WERI-Rb-1 (cell line): ENCODE data around the gene TMEM256.

Experiments
- DNase-seq: peaks from one replicate; pipeline ENCODE4 v3.0.0-alpha.2; 2020
- H3K27ac ChIP-seq: fragments of 250-450 bp; sonication (Bioruptor Pico); 2 replicates; pipeline ENCODE4 v1.5.1; 2020; ENCODE audit warnings: mild to moderate bottlenecking, moderate library complexity
- H3K27me3 ChIP-seq: fragments of 250-450 bp; sonication (Bioruptor Pico); 2 replicates; pipeline ENCODE4 v1.5.1; 2021; ENCODE audit warnings: mild to moderate bottlenecking, low read depth, moderate library complexity; ENCODE audit not compliant: insufficient read depth, severe bottlenecking
- H3K36me3 ChIP-seq: fragments of 250-450 bp; sonication (Bioruptor Pico); 2 replicates; pipeline ENCODE4 v1.5.1; 2020; ENCODE audit warnings: mild to moderate bottlenecking, moderate library complexity
- H3K4me3 ChIP-seq: 2 replicates; pipeline ENCODE4 v1.5.1; 2011; ENCODE audit warnings: low read depth, mild to moderate bottlenecking, control low read depth, low read length
- H3K9me3 ChIP-seq: fragments of 250-450 bp; sonication (Bioruptor Pico); 2 replicates; pipeline ENCODE4 v1.5.1; 2021; ENCODE audit warnings: mild to moderate bottlenecking, moderate library complexity; ENCODE audit not compliant: severe bottlenecking
- TF ChIP-seq, protein P1 (sequence below): IDR thresholded peaks from 2 replicates; pipeline ENCODE4 v1.5.1; 2011; ENCODE audit warnings: low read depth, mild to moderate bottlenecking, control low read depth, inconsistent platforms, low read length

The TMEM256 gene

DNA sequence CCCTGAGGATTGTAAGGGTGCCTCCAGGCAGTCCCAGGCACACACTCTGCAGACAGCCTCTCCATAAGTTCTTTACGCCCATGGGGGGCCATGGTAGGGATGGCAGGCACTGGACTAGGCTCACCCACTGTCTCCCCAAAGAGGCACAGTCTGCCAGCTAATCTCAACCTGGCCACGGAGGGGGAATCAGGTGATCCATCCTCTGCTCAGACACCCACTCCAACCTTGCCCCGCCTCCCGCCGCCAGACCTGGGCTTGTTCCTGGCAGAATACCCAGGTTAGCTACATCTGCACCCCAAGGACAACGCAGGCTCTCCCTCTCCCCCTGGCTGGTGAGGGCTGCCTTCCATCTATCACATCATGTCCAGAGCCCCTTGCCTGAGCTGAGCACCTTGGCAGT, 5.0 kb upstream of the TMEM256 start:
- TF ChIP-seq, protein P1, sequence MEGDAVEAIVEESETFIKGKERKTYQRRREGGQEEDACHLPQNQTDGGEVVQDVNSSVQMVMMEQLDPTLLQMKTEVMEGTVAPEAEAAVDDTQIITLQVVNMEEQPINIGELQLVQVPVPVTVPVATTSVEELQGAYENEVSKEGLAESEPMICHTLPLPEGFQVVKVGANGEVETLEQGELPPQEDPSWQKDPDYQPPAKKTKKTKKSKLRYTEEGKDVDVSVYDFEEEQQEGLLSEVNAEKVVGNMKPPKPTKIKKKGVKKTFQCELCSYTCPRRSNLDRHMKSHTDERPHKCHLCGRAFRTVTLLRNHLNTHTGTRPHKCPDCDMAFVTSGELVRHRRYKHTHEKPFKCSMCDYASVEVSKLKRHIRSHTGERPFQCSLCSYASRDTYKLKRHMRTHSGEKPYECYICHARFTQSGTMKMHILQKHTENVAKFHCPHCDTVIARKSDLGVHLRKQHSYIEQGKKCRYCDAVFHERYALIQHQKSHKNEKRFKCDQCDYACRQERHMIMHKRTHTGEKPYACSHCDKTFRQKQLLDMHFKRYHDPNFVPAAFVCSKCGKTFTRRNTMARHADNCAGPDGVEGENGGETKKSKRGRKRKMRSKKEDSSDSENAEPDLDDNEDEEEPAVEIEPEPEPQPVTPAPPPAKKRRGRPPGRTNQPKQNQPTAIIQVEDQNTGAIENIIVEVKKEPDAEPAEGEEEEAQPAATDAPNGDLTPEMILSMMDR, result no peak
- no peaks in the 10 kb centered on the region for H3K27me3 ChIP-seq

DNA sequence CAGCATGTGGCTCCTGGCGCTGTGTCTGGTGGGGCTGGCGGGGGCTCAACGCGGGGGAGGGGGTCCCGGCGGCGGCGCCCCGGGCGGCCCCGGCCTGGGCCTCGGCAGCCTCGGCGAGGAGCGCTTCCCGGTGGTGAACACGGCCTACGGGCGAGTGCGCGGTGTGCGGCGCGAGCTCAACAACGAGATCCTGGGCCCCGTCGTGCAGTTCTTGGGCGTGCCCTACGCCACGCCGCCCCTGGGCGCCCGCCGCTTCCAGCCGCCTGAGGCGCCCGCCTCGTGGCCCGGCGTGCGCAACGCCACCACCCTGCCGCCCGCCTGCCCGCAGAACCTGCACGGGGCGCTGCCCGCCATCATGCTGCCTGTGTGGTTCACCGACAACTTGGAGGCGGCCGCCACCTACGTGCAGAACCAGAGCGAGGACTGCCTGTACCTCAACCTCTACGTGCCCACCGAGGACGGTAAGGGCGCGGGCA, 4.4 kb upstream of the TMEM256 start:
- Histone ChIP-seq H3K36me3 (peaks cover 13% of the 10 kb centered on the region), H3K27me3 (no peaks in the 10 kb centered on the region), H3K4me3 (no peak overlapping the region), H3K27ac (no peak overlapping the region), H3K9me3 (no peaks in the 10 kb centered on the region)
- TF ChIP-seq, protein P1, result no peak
- DNase-seq, result no peak

More for the DNA sequence above, 5.0 kb upstream of the TMEM256 start:
- no peaks in the 10 kb centered on the region for H3K9me3 ChIP-seq
- H3K4me3 ChIP-seq, result no peak overlapping the region
- H3K27ac ChIP-seq, result no peak overlapping the region
- DNase-seq, result no peak
- H3K36me3 ChIP-seq, result peaks cover 13% of the 10 kb centered on the region

DNA sequence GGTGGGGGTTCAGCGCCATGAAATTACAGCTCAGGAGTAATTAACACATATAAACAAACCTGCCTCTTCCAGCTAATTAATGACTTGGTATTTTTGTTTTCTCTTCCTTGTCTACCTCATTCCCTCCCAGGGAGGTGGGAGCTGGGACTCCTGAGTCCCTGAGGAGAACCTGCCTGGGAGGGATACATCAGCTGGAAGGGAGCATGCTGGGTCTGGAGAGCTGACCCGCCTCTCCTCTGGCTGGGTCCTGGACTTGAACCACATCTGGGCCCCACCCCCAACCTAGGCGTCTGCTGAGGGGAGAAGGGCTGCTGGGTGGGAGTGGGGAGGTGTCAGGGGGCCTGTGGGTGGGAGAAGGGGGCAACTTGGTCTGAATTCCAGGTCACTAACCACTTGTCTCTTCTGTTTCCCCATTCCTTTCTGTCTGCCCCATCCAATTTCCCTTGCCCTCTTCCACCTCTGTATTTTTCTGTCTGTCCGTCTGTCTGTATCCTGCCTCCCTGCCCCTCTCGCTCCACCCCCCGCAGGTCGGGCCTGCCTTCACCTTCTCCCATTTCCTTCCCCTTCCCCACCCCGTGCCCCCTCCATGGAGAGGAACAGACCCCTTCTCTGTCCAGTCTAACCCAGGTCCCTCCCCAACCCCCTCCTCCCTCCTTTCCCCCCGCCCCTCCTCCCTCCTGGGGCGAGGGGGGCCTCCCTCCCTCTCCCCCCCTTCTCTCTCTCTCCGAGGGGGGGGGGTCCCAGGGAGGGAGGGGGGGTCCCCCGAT, 3.8 kb upstream of the TMEM256 start, which contains the start of gene NLGN2:
Gene NLGN2 (plus strand): TSS at position 361 of the 767 bp plus-strand sequence. CDS start 411 bp downstream, outside the sequence.
- H3K9me3 ChIP-seq, result no peaks in the 10 kb centered on the region
- TF ChIP-seq, protein P1, result no peak
- H3K36me3 ChIP-seq, result peaks cover 13% of the 10 kb centered on the region
- DNase-seq, result no peak
- H3K27ac ChIP-seq, result no peak within 1 kb of the TSS
- H3K4me3 ChIP-seq, result no peak within 1 kb of the TSS
- H3K27me3 ChIP-seq, result no peaks in the 10 kb centered on the region

DNA sequence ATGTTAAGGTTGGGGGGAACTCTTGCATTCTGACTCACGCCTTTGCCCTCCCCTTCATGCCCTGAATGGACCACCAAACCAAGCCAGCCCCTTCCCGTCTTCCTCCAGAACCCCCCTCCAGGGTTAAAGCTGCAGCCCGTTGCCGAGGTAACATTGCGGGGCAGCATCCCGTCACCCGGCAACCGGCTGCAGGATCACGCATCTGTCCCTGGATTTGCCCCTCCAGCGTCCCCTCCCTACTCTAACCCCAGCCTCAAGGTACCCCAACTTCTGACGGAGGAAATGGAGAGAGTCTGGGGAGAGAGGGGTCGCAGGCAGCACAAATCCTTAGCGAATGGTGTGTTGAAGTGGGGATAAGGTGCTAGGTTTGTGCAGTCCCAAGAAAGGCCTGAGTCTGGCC, 3.2 kb upstream of the TMEM256 start:
- Histone ChIP-seq H3K27ac (no peak overlapping the region), H3K27me3 (no peaks in the 10 kb centered on the region), H3K36me3 (peaks cover 13% of the 10 kb centered on the region), H3K4me3 (no peak overlapping the region), H3K9me3 (no peaks in the 10 kb centered on the region)
- TF ChIP-seq, protein P1, result no peak
- no peak for DNase-seq

DNA sequence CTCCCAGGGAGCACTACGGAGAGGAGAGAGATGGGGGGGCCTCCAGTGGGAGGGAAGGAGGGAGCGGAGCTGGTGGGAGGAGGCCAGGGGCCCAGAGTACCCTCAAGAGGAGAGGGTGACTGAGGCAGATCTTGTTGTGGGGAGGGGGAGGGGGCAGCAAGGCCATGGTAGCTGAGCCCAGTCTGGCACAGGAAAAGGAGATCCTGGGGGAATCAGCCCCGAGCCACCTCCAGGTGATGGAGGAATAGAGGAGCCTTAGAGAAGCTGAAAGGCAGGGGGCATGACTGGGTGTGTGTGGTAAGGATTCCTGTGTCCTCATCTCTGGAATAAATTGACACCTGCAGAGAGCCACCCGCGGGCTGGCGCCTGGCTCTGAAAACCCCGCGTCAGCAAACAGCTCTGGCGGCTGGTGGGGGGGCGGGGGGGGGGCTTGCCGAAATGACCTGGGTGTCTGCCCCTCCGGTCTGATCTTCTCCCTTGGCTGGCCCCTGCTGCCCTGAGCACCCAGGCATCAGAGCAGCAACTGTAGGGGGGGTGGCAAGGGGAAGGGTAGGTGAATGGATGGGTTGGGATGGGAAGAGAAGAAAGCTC, 2.4 kb upstream of the TMEM256 start:
- Histone ChIP-seq H3K27me3 (no peaks in the 10 kb centered on the region), H3K9me3 (no peaks in the 10 kb centered on the region), H3K27ac (no peak overlapping the region), H3K36me3 (peaks cover 16% of the 10 kb centered on the region), H3K4me3 (peak overlapping the region; percentile 89)
- DNase-seq, result no peak
- TF ChIP-seq, protein P1, result no peak
